NCI-H526 (cell line): ENCODE data around the gene RBP5.
A peak's percentile ranks its signal among the peaks of the same experiment; 100 is the strongest.

Experiments
- DNase-seq, 2 experiments: peaks; one replicate each; lab custom pipeline; 2025; lab: John Stamatoyannopoulos, UW

Gene RBP5

GRCh38 chr12:7101047-7101693, 27.5 kb downstream of the RBP5 start:
- DNase-seq, result no peak

- DNase-seq, result peak; percentile 25 to 43
These were observed 28.4 kb downstream of the RBP5 start for GRCh38 chr12:7100239-7100638.

GRCh38 chr12:7099290-7099996, 29.2 kb downstream of the RBP5 start:
- DNase-seq, result peak in 1 of 2 experiments; percentile 6

GRCh38 chr12:7096979-7097378, 31.7 kb downstream of the RBP5 start:
- DNase-seq, result no peak

- no peak for DNase-seq
These were observed 32.4 kb downstream of the RBP5 start for GRCh38 chr12:7096006-7096932.

- peak in 1 of 2 experiments; percentile 21 for DNase-seq
These were observed 34.8 kb downstream of the RBP5 start for GRCh38 chr12:7093892-7094291.

- no peak for DNase-seq
These were observed 35.2 kb downstream of the RBP5 start for GRCh38 chr12:7093486-7093885.

- no peak for DNase-seq
These were observed 35.7 kb downstream of the RBP5 start for GRCh38 chr12:7092986-7093460.

- DNase-seq, result peak; percentile 70 to 92
These were observed 36.3 kb downstream of the RBP5 start, which contains the start of gene C1R for GRCh38 chr12:7092229-7092985. Gene C1R (minus strand): TSS chr12:7092445. CDS start chr12:7092388, 57 bp downstream.

GRCh38 chr12:7091660-7092228, 36.9 kb downstream of the RBP5 start:
- DNase-seq, result no peak

GRCh38 chr12:7091171-7091570, 37.5 kb downstream of the RBP5 start:
- DNase-seq, result no peak

GRCh38 chr12:7090222-7090998, 38.3 kb downstream of the RBP5 start:
- DNase-seq, result no peak

- DNase-seq, result no peak
These were observed 39.4 kb downstream of the RBP5 start for GRCh38 chr12:7089196-7089871.

GRCh38 chr12:7083125-7083524, 45.6 kb downstream of the RBP5 start:
- DNase-seq, result no peak

- DNase-seq, result no peak
These were observed 47.7 kb downstream of the RBP5 start for GRCh38 chr12:7081037-7081436.

GRCh38 chr12:7079826-7080125, 48.9 kb downstream of the RBP5 start:
- DNase-seq, result no peak

GRCh38 chr12:7078163-7078562, 50.5 kb downstream of the RBP5 start:
- DNase-seq, result peak in 1 of 2 experiments; percentile 5

- no peak for DNase-seq
These were observed 52.2 kb downstream of the RBP5 start for GRCh38 chr12:7076493-7076892.

- DNase-seq, result no peak
These were observed 52.8 kb downstream of the RBP5 start for GRCh38 chr12:7075939-7076338.

GRCh38 chr12:7075518-7075917, 53.2 kb downstream of the RBP5 start:
- DNase-seq, result no peak
